Loucy (cell line): Measurements from ENCODE around the gene DDX24.

ENCODE experiments used
- H2AFZ ChIP-seq: fragments of 200-600 bp; sonication (generic); 2 replicates; pipeline ENCODE4 v1.6.0; 2016; ENCODE audit warnings: antibody characterized with exemption, mild to moderate bottlenecking, low read length, moderate library complexity
- H3F3A ChIP-seq: fragments of 200-600 bp; 2 replicates; pipeline ENCODE4 v1.6.0; 2016; ENCODE audit warnings: antibody characterized with exemption, low read depth, mild to moderate bottlenecking
- H3K27me3 ChIP-seq: fragments of 200-600 bp; sonication (generic); 2 replicates; pipeline ENCODE4 v1.6.1; 2014; ENCODE audit warnings: low read length, mild to moderate bottlenecking; ENCODE audit not compliant: insufficient read depth, poor library complexity, severe bottlenecking
- H3K36me3 ChIP-seq: fragments of 200-600 bp; sonication (generic); 2 replicates; pipeline ENCODE4 v1.6.1; 2016; ENCODE audit warnings: low read length; ENCODE audit not compliant: insufficient read depth
- H3K4me1 ChIP-seq: fragments of 200-600 bp; sonication (generic); 2 replicates; pipeline ENCODE4 v1.5.1; 2014; ENCODE audit warnings: low read length, mild to moderate bottlenecking; ENCODE audit not compliant: insufficient read depth, poor library complexity, severe bottlenecking
- H3K4me2 ChIP-seq: fragments of 200-600 bp; sonication (generic); 2 replicates; pipeline ENCODE4 v1.6.0; 2014; ENCODE audit warnings: antibody characterized with exemption, low read length, low read depth, mild to moderate bottlenecking; ENCODE audit not compliant: poor library complexity, severe bottlenecking
- H3K4me3 ChIP-seq: fragments of 200-600 bp; sonication (generic); 2 replicates; pipeline ENCODE4 v1.5.1; 2014; ENCODE audit warnings: low read length, mild to moderate bottlenecking, mixed read lengths; ENCODE audit not compliant: poor library complexity, severe bottlenecking
- H3K79me2 ChIP-seq: fragments of 200-600 bp; sonication (generic); 2 replicates; pipeline ENCODE4 v1.6.1; 2014; ENCODE audit warnings: low read length; ENCODE audit not compliant: insufficient read depth
- H3K9ac ChIP-seq: fragments of 200-600 bp; sonication (generic); 2 replicates; pipeline ENCODE4 v1.6.0; 2014; ENCODE audit warnings: mild to moderate bottlenecking, low read depth, low read length, moderate library complexity; ENCODE audit not compliant: poor library complexity, severe bottlenecking
- H3K9me2 ChIP-seq: fragments of 200-600 bp; sonication (generic); replicated peaks from 2 replicates; pipeline ENCODE4 v1.6.1; 2016; ENCODE audit warnings: low read depth, low read length, mixed read lengths
- H3K9me3 ChIP-seq: fragments of 200-600 bp; sonication (generic); 2 replicates; pipeline ENCODE4 v1.6.1; 2014; ENCODE audit warnings: mild to moderate bottlenecking, antibody characterized with exemption, low read length, low read depth; ENCODE audit not compliant: insufficient read depth
- H4K20me1 ChIP-seq: fragments of 200-600 bp; sonication (generic); 2 replicates; pipeline ENCODE4 v1.6.0; 2014; ENCODE audit warnings: antibody characterized with exemption, low read length, mild to moderate bottlenecking; ENCODE audit not compliant: insufficient read depth, poor library complexity, severe bottlenecking
- EZH2phosphoT487 ChIP-seq: fragments of 200-600 bp; IDR thresholded peaks from 2 replicates; pipeline ENCODE4 v1.6.1; 2018; ENCODE audit warnings: antibody characterized with exemption, mild to moderate bottlenecking, moderate library complexity, borderline replicate concordance
- TF ChIP-seq, protein P1 (sequence below): fragments of 200-600 bp; sonication (generic); conservative IDR thresholded peaks from 2 replicates; pipeline ENCODE4 v1.5.1; 2014; ENCODE audit warnings: mild to moderate bottlenecking, antibody characterized with exemption, low read length

The DDX24 gene

DNA sequence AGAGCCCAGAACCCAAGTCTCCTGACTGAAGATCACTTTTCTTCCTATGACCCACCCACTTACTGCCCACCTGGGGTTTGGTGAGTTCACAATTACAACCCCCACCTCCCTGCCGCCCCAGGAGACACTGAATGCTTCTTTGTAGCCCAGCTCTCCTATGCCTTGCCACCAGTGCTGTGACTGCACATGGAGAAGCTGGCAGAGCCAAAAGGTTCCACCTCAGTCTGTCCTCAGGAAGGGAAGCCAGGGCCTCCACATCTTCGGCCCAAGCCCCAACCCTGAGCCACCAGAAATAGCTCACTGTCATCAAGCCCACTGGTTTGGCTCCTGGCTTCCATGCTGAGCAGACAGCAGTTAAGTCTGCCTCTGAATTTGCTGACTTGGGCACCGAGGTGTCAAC, 29.2 kb downstream of the DDX24 start:
- H2AFZ ChIP-seq: no peak overlapping the region
- no peaks in the 10 kb centered on the region for H4K20me1 ChIP-seq

DNA sequence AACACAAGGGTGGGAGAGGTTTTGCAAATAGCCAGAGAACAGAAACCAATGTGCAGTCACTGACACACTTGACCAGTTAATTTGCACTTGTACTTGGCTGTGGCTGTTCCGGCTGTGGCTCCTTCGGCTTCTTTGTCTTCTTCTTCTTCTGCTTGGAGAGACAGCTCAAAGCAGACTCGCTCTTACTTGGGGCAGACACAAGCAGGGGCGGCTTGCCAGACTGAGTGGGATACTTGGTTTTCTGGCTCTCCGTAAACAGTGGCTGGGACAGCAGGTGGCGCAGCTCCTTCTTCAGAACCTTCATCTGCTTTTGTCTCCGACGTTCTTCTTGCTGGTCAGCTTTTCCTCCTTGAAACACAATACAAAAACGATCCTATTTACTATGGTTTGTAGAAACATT, 29.9 kb downstream of the DDX24 start:
- no peaks in the 10 kb centered on the region for H3K79me2 ChIP-seq
- no peaks in the 10 kb centered on the region for H3K4me1 ChIP-seq
- H3K9ac ChIP-seq: no peak overlapping the region
- peaks cover 95% of the 10 kb centered on the region; the same call in 1 of the 2 replicates for H3K36me3 ChIP-seq
- H3K9me2 ChIP-seq: no peaks in the 10 kb centered on the region
- H3K27me3 ChIP-seq: no peaks in the 10 kb centered on the region
- H4K20me1 ChIP-seq: no peaks in the 10 kb centered on the region
- H3K4me2 ChIP-seq: no peak overlapping the region
- H2AFZ ChIP-seq: no peak overlapping the region
- no peaks in the 10 kb centered on the region for H3K9me3 ChIP-seq
- TF ChIP-seq, protein P1, sequence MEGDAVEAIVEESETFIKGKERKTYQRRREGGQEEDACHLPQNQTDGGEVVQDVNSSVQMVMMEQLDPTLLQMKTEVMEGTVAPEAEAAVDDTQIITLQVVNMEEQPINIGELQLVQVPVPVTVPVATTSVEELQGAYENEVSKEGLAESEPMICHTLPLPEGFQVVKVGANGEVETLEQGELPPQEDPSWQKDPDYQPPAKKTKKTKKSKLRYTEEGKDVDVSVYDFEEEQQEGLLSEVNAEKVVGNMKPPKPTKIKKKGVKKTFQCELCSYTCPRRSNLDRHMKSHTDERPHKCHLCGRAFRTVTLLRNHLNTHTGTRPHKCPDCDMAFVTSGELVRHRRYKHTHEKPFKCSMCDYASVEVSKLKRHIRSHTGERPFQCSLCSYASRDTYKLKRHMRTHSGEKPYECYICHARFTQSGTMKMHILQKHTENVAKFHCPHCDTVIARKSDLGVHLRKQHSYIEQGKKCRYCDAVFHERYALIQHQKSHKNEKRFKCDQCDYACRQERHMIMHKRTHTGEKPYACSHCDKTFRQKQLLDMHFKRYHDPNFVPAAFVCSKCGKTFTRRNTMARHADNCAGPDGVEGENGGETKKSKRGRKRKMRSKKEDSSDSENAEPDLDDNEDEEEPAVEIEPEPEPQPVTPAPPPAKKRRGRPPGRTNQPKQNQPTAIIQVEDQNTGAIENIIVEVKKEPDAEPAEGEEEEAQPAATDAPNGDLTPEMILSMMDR: peak; percentile 42
- no peak for TF ChIP-seq EZH2phosphoT487
- no peaks in the 10 kb centered on the region for H3F3A ChIP-seq
- H3K4me3 ChIP-seq: no peak overlapping the region

More for the DNA sequence above, 29.2 kb downstream of the DDX24 start:
- Histone ChIP-seq H3K36me3 (peaks cover 95% of the 10 kb centered on the region; the same call in 1 of the 2 replicates), H3K79me2 (no peaks in the 10 kb centered on the region), H3K9me2 (no peaks in the 10 kb centered on the region), H3K4me3 (no peak overlapping the region), H3K4me1 (no peaks in the 10 kb centered on the region), H3K9me3 (no peaks in the 10 kb centered on the region), H3K9ac (no peak overlapping the region), H3K27me3 (no peaks in the 10 kb centered on the region), H3K4me2 (no peak overlapping the region), H3F3A (no peaks in the 10 kb centered on the region)
- TF ChIP-seq EZH2phosphoT487: no peak

DNA sequence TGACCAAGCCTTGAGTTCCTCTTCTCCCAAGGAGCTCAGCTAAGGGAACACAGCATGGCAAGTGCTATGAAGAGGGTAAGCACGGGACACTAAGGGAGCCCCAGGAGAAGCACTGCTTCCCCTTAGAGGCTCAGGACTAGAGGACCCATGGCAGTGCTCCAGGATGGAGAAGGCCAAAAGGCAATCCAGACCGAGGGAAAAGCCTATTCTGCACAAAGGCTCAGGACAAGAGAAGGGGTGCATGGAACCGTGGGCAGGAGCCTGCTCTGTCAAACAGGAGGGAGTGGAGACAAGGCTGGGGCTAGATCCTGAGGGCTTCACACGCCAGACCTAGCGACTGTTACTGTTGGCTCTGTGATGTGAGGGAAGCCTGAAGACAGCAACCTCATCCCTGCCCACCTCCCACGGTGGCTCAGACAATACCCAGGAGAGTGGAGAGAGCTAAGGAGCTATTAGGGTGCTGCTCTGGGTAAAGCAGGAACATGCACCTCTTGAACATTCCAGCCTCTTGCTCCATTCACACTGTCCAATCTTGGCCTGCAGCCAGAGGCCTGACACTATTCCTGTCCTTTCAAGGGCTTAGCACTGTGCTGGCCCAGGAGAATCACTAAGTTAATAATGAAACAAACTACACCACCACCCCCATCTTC, 30.6 kb downstream of the DDX24 start:
- no peaks in the 10 kb centered on the region for H4K20me1 ChIP-seq
- H3K36me3 ChIP-seq: peaks cover 87% of the 10 kb centered on the region; the same call in 1 of the 2 replicates

More for the DNA sequence above, 30.6 kb downstream of the DDX24 start:
- Histone ChIP-seq H2AFZ (no peak overlapping the region), H3K27me3 (no peaks in the 10 kb centered on the region), H3F3A (no peaks in the 10 kb centered on the region), H3K4me3 (no peak overlapping the region), H3K9ac (no peak overlapping the region), H3K79me2 (no peaks in the 10 kb centered on the region), H3K4me1 (no peaks in the 10 kb centered on the region), H3K9me3 (no peaks in the 10 kb centered on the region), H3K9me2 (no peaks in the 10 kb centered on the region), H3K4me2 (no peak overlapping the region)
- TF ChIP-seq EZH2phosphoT487: no peak
- TF ChIP-seq, protein P1: no peak
